HepG2 (cell line): Measurements from ENCODE around the gene ARHGAP15. TPM values are rescaled to one million over a fixed set of nuclear protein-coding genes. Genes with fewer than 3 reads are reported as not detected.
A peak's percentile ranks its signal among the peaks of the same experiment; 100 is the strongest.

Source experiments
- ATAC-seq: fragments of 200-7000 bp; cut with Tn5 transposase; 3 replicates; pipeline ENCODE4 v1.9.1; 2020; ENCODE audit warnings: mild to moderate bottlenecking, moderate library complexity
- BruUV-seq: library from RNA; stranded (reverse); fragments of 400-500 nt; replicated peaks from 2 replicates; lab custom pipeline; 2021; lab: Mats Ljungman, UMichigan
- CTCF ChIA-PET: fragments of 300-600 bp; formaldehyde crosslinking; extraction: SDS; loops from one replicate; lab custom pipeline; 2021; ENCODE audit warnings: low total read pairs, inconsistent platforms, low intra/inter-chr PET ratio; lab: Yijun Ruan, JAX
- POLR2A ChIA-PET: fragments of 350-600 bp; sonication (Branson Sonifier 250); formaldehyde crosslinking; loops from one replicate; lab custom pipeline; 2020; ENCODE audit warnings: antibody characterized with exemption, inconsistent platforms; lab: Yijun Ruan, JAX
- DNase-seq: peaks from one replicate; pipeline ENCODE4 v3.0.0-alpha.2; 2015; ENCODE audit warnings: low spot score
- FAIRE-seq: peaks from 3 replicates; lab custom pipeline; 2011; peaks lifted over from hg19 to GRCh38; lab: Jason Lieb, UNC
- H2AFZ ChIP-seq: one replicate; pipeline ENCODE4 v1.6.1; 2011; ENCODE audit warnings: low read length, inconsistent platforms
- H3K27ac ChIP-seq: fragments of 300-600 bp; 3 replicates; pipeline ENCODE4 v1.8.0; 2011; ENCODE audit warnings: mixed run types, mild to moderate bottlenecking, mixed read lengths, low read length, inconsistent platforms; ENCODE audit not compliant: insufficient read depth; ENCODE audit errors: extremely low read length
- H3K27me3 ChIP-seq, 2 experiments: fragments of 200-600 bp in 1 of 2; 2 replicates in 1 of 2; 3 replicates in 1 of 2; pipeline versions ENCODE4 v1.6.0 to v1.8.0; 2011; ENCODE audit warnings: low read length in 2 of 2, mild to moderate bottlenecking in 2 of 2, moderate library complexity in 2 of 2, inconsistent platforms in 1 of 2; ENCODE audit not compliant: insufficient read depth in 2 of 2, control insufficient read depth in 1 of 2
- H3K36me3 ChIP-seq, 2 experiments: fragments of 200-600 bp in 1 of 2; replicated peaks in 1 of 2; 2 replicates in 1 of 2; 3 replicates in 1 of 2; pipeline versions ENCODE4 v1.5.1 to v1.8.0; 2011; ENCODE audit warnings: low read length in 2 of 2, inconsistent platforms in 1 of 2; ENCODE audit not compliant: insufficient read depth in 2 of 2, control insufficient read depth in 1 of 2
- H3K4me1 ChIP-seq: 2 replicates; pipeline ENCODE4 v1.5.1; 2012; ENCODE audit warnings: low read length, inconsistent platforms; ENCODE audit not compliant: insufficient read depth
- H3K4me2 ChIP-seq: 2 replicates; pipeline ENCODE4 v1.6.0; 2011; ENCODE audit warnings: low read depth, low read length, inconsistent platforms
- H3K4me3 ChIP-seq, 3 experiments: fragments of 200-600 bp in 1 of 3; sonication (generic), shearing (Covaris generic) in 1 of 3; replicated peaks in 1 of 3; 2 replicates each; pipeline ENCODE4 v1.5.1; 2011 to 2016; ENCODE audit warnings: low read length in 3 of 3, inconsistent platforms in 2 of 3, low read depth in 2 of 3, mild to moderate bottlenecking in 2 of 3, control low read depth in 1 of 3, mixed read lengths in 1 of 3; ENCODE audit not compliant: insufficient read depth in 1 of 3
- H3K79me2 ChIP-seq: one replicate; pipeline ENCODE4 v1.6.1; 2011; ENCODE audit warnings: low read length, inconsistent platforms; ENCODE audit not compliant: insufficient read depth
- H3K9ac ChIP-seq: 2 replicates; pipeline ENCODE4 v1.6.0; 2011; ENCODE audit warnings: mild to moderate bottlenecking, low read depth, low read length, inconsistent platforms; ENCODE audit not compliant: insufficient read depth
- H3K9me3 ChIP-seq: 2 replicates; pipeline ENCODE4 v1.5.1; 2012; ENCODE audit warnings: mild to moderate bottlenecking, low read length
- H4K20me1 ChIP-seq: 2 replicates; pipeline ENCODE4 v1.6.0; 2011; ENCODE audit warnings: inconsistent platforms, mild to moderate bottlenecking, low read length, moderate library complexity; ENCODE audit not compliant: insufficient read depth
- CTCF ChIP-seq: sonication (generic); formaldehyde crosslinking; IDR thresholded peaks from 2 replicates; pipeline ENCODE4 v1.5.0; 2020; ENCODE audit warnings: mild to moderate bottlenecking, missing genetic modification reagents, moderate library complexity
- HMG20B ChIP-seq: conservative IDR thresholded peaks from 2 replicates; pipeline ENCODE4 v1.6.1; 2016; ENCODE audit warnings: missing genetic modification reagents, missing compliant biosample characterization
- MAZ ChIP-seq, 2 experiments: sonication (generic) in 1 of 2; formaldehyde crosslinking in 1 of 2; IDR thresholded peaks; 2 replicates each; pipeline versions ENCODE4 v1.5.0 to v1.6.1; 2012 to 2020; ENCODE audit warnings: low read depth in 2 of 2, mild to moderate bottlenecking in 2 of 2, borderline replicate concordance in 1 of 2, improper control_type of control experiment in 1 of 2, low read length in 1 of 2, missing genetic modification reagents in 1 of 2, moderate library complexity in 1 of 2
- RAD21 ChIP-seq: fragments of 450-650 bp; formaldehyde crosslinking; IDR thresholded peaks from 2 replicates; pipeline ENCODE4 v1.5.0; 2020; ENCODE audit warnings: mild to moderate bottlenecking
- SMC3 ChIP-seq: IDR thresholded peaks from 2 replicates; pipeline ENCODE4 v1.6.1; 2011; ENCODE audit warnings: low read length, improper control_type of control experiment
- SRSF4 ChIP-seq: fragments of 200-400 bp; formaldehyde crosslinking; IDR thresholded peaks from one replicate; pipeline ENCODE4 v1.6.1; 2018; ENCODE audit warnings: mild to moderate bottlenecking, low read depth, low read length, moderate library complexity; ENCODE audit not compliant: poor library complexity, severe bottlenecking
- STAG1 ChIP-seq: sonication (generic); formaldehyde crosslinking; IDR thresholded peaks from 2 replicates; pipeline ENCODE4 v1.4.0; 2020; ENCODE audit warnings: missing genetic modification reagents
- ZNF598 ChIP-seq: sonication (generic); formaldehyde crosslinking; IDR thresholded peaks from 2 replicates; pipeline ENCODE4 v1.5.1; 2020; ENCODE audit warnings: mild to moderate bottlenecking, missing genetic modification reagents, borderline replicate concordance
- WGBS: methylation state at CpG from one replicate; pipeline ENCODE4 v1.1.6; 2017; ENCODE audit warnings: low lambda C conversion rate; 5-methylcytosine and 5-hydroxymethylcytosine counted together
- in situ Hi-C: cut with HindIII; loops from 2 replicates; pipeline ENCODE4 v1.10.0; 2017; ENCODE audit warnings: low pct_unique_long_range_greater_than_20kb; ENCODE audit not compliant: extremely low pct_ligation_motif_present
- intact Hi-C: fragments of 100-400 bp; cut with micrococcal nuclease; formaldehyde crosslinking; loops from one replicate; pipeline ENCODE4 v1.10.0; 2022; ENCODE audit not compliant: unreplicated experiment
- polyA plus RNA-seq, 8 experiments: library from polyadenylated mRNA; depleted of rRNA in 3 of 8; stranded (reverse) in 7 of 8; unstranded in 1 of 8; fragments of >200 nt; fragmentation: Illumina TruSeq in 4 of 8; extraction: Trizol in 4 of 8; gene quantifications; 2 replicates each; pipeline versions ENCODE4 v1.2.1 to v1.2.3, GENCODE V29; 2011 to 2016; ENCODE audit warnings: low read depth in 4 of 8, missing spikeins in 1 of 8, mixed read lengths in 1 of 8; ENCODE audit not compliant: insufficient read depth in 1 of 8
- total RNA-seq, 5 experiments: library from RNA; depleted of rRNA; stranded (reverse); fragments of >200 nt; fragmentation: Illumina TruSeq; extraction: Trizol; gene quantifications; 2 replicates each; pipeline ENCODE4 v1.2.3, GENCODE V29; 2016; ENCODE audit warnings: low read depth in 1 of 5

ARHGAP15 gene
- total and polyA plus RNA-seq, 2 of the 13 experiments (the other 11 are each of a cell fraction or from before 2014, with no cell fraction given), result 0.04 TPM; not detected in 1

DNA sequence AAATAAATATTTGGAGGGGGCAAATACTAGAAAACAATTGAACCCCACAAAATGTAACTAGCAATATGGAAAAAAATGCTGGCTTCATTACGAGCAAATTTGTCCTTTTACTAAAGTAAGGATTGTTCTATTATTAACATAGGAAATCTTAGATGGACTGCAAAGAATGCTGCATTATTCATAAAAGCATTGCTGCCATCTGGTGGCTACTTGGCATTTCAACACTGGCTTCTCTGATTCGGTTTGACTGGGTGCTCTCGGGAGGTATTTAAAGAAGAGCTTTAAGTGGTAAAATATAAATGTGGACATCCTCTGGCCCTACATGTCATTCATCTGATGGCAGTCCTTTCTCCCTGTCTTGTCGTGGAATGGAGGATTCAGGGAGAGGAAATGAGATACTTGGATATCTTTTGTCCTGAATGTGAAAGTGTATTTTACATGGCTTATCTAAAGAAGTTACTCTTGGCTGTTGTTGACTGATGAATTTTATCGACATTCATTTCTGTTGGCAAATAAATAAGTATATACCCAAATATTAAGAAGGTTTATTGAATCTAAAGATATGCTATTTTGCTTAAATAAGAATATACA is 130.2 kb downstream of the ARHGAP15 start:
- H3K36me3 ChIP-seq, result no peaks in the 10 kb centered on the region
- peak; percentile 84 for TF ChIP-seq SMC3
- peak; percentile 40 for TF ChIP-seq RAD21 (CRISPR knock-in tag)
- TF ChIP-seq ZNF598 (CRISPR knock-in tag), result no peak
- TF ChIP-seq SRSF4, result no peak
- peak; percentile 78 for TF ChIP-seq CTCF
- peak; percentile 70 for TF ChIP-seq STAG1
- no peak for TF ChIP-seq HMG20B (CRISPR knock-in tag)
- TF ChIP-seq MAZ (IDR thresholded peaks at IDR 0.05; ENCODE audit: borderline replicate concordance, low read depth, low read length), result 0 out of 2 replicates have a peak, but pooled peaks have one; percentile 12
- TF ChIP-seq MAZ (CRISPR knock-in tag; IDR thresholded peaks at IDR 0.05; ENCODE audit: low read depth), result no peak
- TF ChIP-seq, all 625 proteins: peak for 5
- intact Hi-C loops (loop anchor here (1.0 kb wide), 4 partner anchors 54 to 225 kb away; no protein-coding TSS in a partner anchor), in situ Hi-C loops (loop anchor here (5.0 kb wide), 2 partner anchors 97 to 152 kb away; no protein-coding TSS in a partner anchor)
- Histone ChIP-seq H3K27me3 (no peaks in the 10 kb centered on the region), H3K9me3 (no peaks in the 10 kb centered on the region), H2AFZ (no peak overlapping the region), H3K9ac (no peak overlapping the region), H3K4me3 (no peak overlapping the region), H3K79me2 (no peaks in the 10 kb centered on the region), H3K27ac (no peak overlapping the region), H3K4me2 (no peak overlapping the region), H4K20me1 (no peaks in the 10 kb centered on the region), H3K4me1 (no peaks in the 10 kb centered on the region)
- peak; percentile 63 for DNase-seq
- peak; percentile 68 for FAIRE-seq
- no TSS peak for BruUV-seq
- WGBS, result under 1% methylated on average over 5 of the region's 5 CpGs
- ATAC-seq, result peak; percentile 91
- ChIA-PET POLR2A (no interaction called here), CTCF (interaction anchor here (0.8 to 2.9 kb wide), 4 partner anchors 54 to 225 kb away, joined by 3 to 23 read pairs (median 12); no protein-coding TSS in a partner anchor)
